ENCODE results near the gene MARK3. TPM values are rescaled to one million over a fixed set of nuclear protein-coding genes. Genes with fewer than 3 reads are reported as not detected.
"Not testable (repeated sequence)": the region's sequence is repeated elsewhere in the genome, so short reads cannot be mapped to it uniquely, and the experiment has no call there.

MARK3 gene
- total RNA-seq, 1 donor from 2014 or later = 99.4 TPM

- DNase-seq = no peak
These were observed 29.1 kb upstream of the MARK3 start for GRCh38 chr14:103356024-103356682.

GRCh38 chr14:103357552-103357951 lies 27.7 kb upstream of the MARK3 start:
- DNase-seq; H3K9me3 ChIP-seq; intact Hi-C loops (cut with DNase I); H3K36me3 ChIP-seq; H3K27ac ChIP-seq; ATAC-seq; H3K4me3 ChIP-seq; H3K4me1 ChIP-seq; H3K27me3 ChIP-seq (ENCODE audit: low read depth): not testable (repeated sequence)

More at GRCh38 chr14:103356024-103356682, 29.1 kb upstream of the MARK3 start:
- intact Hi-C loops (cut with DNase I) = no loop called here
- no peaks in the 10 kb centered on the region for H3K36me3 ChIP-seq
- no peak for ATAC-seq
- H3K27ac ChIP-seq = no peak overlapping the region
- H3K9me3 ChIP-seq = no peaks in the 10 kb centered on the region
- TF ChIP-seq CTCF (IDR thresholded peaks at IDR 0.05) = no peak
- H3K27me3 ChIP-seq (ENCODE audit: low read depth) = no peaks in the 10 kb centered on the region
- no peaks in the 10 kb centered on the region for H3K4me1 ChIP-seq
- no peak overlapping the region for H3K4me3 ChIP-seq

GRCh38 chr14:103360548-103360947 lies 24.7 kb upstream of the MARK3 start:
- Histone ChIP-seq H3K36me3 (no peaks in the 10 kb centered on the region), H3K9me3 (peaks cover 5% of the 10 kb centered on the region), H3K4me1 (no peaks in the 10 kb centered on the region), H3K4me3 (no peak overlapping the region), H3K27me3 (ENCODE audit: low read depth) (no peaks in the 10 kb centered on the region), H3K27ac (no peak overlapping the region)
- intact Hi-C loops (cut with DNase I) = no loop called here
- DNase-seq = no peak
- no peak for ATAC-seq
- TF ChIP-seq CTCF (IDR thresholded peaks at IDR 0.05) = no peak

GRCh38 chr14:103361867-103362266 lies 23.3 kb upstream of the MARK3 start:
- no peak for TF ChIP-seq CTCF (IDR thresholded peaks at IDR 0.05)
- H3K27ac ChIP-seq = no peak overlapping the region
- H3K36me3 ChIP-seq = no peaks in the 10 kb centered on the region
- no peaks in the 10 kb centered on the region for H3K27me3 ChIP-seq (ENCODE audit: low read depth)
- no peak overlapping the region for H3K4me3 ChIP-seq
- peaks cover 5% of the 10 kb centered on the region for H3K9me3 ChIP-seq
- H3K4me1 ChIP-seq = no peaks in the 10 kb centered on the region
- ATAC-seq (peak; percentile 31 to 37), DNase-seq (no peak)
- intact Hi-C loops (cut with DNase I) = no loop called here

- no peaks in the 10 kb centered on the region for H3K27me3 ChIP-seq (ENCODE audit: low read depth)
- H3K9me3 ChIP-seq = peaks cover 5% of the 10 kb centered on the region
These were observed 22.4 kb upstream of the MARK3 start for GRCh38 chr14:103362780-103363179.

More at GRCh38 chr14:103362780-103363179, 22.4 kb upstream of the MARK3 start:
- Histone ChIP-seq H3K36me3 (no peaks in the 10 kb centered on the region), H3K27ac (no peak overlapping the region), H3K4me3 (no peak overlapping the region), H3K4me1 (no peaks in the 10 kb centered on the region)
- no peak for ATAC-seq
- no peak for DNase-seq
- TF ChIP-seq CTCF (IDR thresholded peaks at IDR 0.05) = no peak
- intact Hi-C loops (cut with DNase I) = no loop called here
